Aorta (tissue), 5 donors: ENCODE data around the gene ZC3H12D. TPM values are rescaled to one million over a fixed set of nuclear protein-coding genes. Genes with fewer than 3 reads are reported as not detected.

Experiments used
- ATAC-seq: fragments of 200-7000 bp; cut with Tn5 transposase; one replicate; pipeline ENCODE4 v1.9.1; 2022; ENCODE audit warnings: moderate library complexity; ENCODE audit not compliant: low FRiP score
- DNase-seq, 2 donors: peaks; one replicate each; pipeline ENCODE4 v3.0.0-alpha.2; 2020
- H3K27ac ChIP-seq, 2 donors: one replicate each; pipeline ENCODE4 v1.5.1; 2013; ENCODE audit warnings: low read length in 2 of 2, mild to moderate bottlenecking in 2 of 2, moderate library complexity in 2 of 2, control low read depth in 1 of 2, inconsistent platforms in 1 of 2, low read depth in 1 of 2
- H3K27me3 ChIP-seq, 2 donors: one replicate each; pipeline ENCODE4 v1.6.1; 2013; ENCODE audit warnings: control low read depth in 1 of 2, low read length in 1 of 2, mild to moderate bottlenecking in 1 of 2, moderate library complexity in 1 of 2; ENCODE audit not compliant: insufficient read depth in 2 of 2, control insufficient read depth in 1 of 2
- H3K36me3 ChIP-seq, 2 donors: one replicate each; pipeline ENCODE4 v1.6.1; 2013; ENCODE audit warnings: control low read depth in 1 of 2, low read length in 1 of 2, mild to moderate bottlenecking in 1 of 2; ENCODE audit not compliant: insufficient read depth in 2 of 2, control insufficient read depth in 1 of 2
- H3K4me1 ChIP-seq, 2 donors: one replicate each; pipeline ENCODE4 v1.6.1; 2013; ENCODE audit warnings: low read length in 2 of 2, control low read depth in 1 of 2, mild to moderate bottlenecking in 1 of 2, moderate library complexity in 1 of 2; ENCODE audit not compliant: insufficient read depth in 2 of 2, control insufficient read depth in 1 of 2
- H3K4me3 ChIP-seq, 2 donors: one replicate each; pipeline ENCODE4 v1.5.1; 2013; ENCODE audit warnings: low read length in 2 of 2, control low read depth in 1 of 2, mild to moderate bottlenecking in 1 of 2
- H3K9me3 ChIP-seq: one replicate; pipeline ENCODE4 v1.6.1; 2013; ENCODE audit warnings: mild to moderate bottlenecking, low read length; ENCODE audit not compliant: control insufficient read depth
- WGBS, 2 donors: extraction: QIAGEN DNeasy Blood & Tissue Kit; methylation state at CpG; one replicate each; pipeline ENCODE4 v1.1.7; 2013; 5-methylcytosine and 5-hydroxymethylcytosine counted together
- intact Hi-C, 2 donors: fragments of 100-400 bp; cut with DNase I; formaldehyde crosslinking; loops; one replicate each; pipeline versions ENCODE4 v1.14.2 to v1.15.0; 2022
- polyA plus RNA-seq, 2 donors: library from polyadenylated mRNA; stranded (reverse); fragments of 200-250 nt; gene quantifications; one replicate each; pipeline ENCODE4 v1.2.3, GENCODE V29; 2013
- total RNA-seq, 2 donors: library from RNA; stranded (reverse); fragmentation: NEBNext Ultra II Directional; extraction: Animal tissue kit (Norgen Biotek cat#: 25700); gene quantifications; one replicate each; pipeline ENCODE4 v1.2.1, GENCODE V29; 2021
- donor health status: healthy with polysubstance abuse.
- donor health status: Bipolar disorder and iron deficiency.
- donor health status: DM: no; HTN: no; CAD: no.
- donor health status: DM: no; HTN: no; CAD: no.
- donor health status: DM: yes; HTN: yes; CAD: no.

The ZC3H12D gene
- total and polyA plus RNA-seq, 4 donors = 0.10 to 3.0 (median 1.5) TPM

DNA sequence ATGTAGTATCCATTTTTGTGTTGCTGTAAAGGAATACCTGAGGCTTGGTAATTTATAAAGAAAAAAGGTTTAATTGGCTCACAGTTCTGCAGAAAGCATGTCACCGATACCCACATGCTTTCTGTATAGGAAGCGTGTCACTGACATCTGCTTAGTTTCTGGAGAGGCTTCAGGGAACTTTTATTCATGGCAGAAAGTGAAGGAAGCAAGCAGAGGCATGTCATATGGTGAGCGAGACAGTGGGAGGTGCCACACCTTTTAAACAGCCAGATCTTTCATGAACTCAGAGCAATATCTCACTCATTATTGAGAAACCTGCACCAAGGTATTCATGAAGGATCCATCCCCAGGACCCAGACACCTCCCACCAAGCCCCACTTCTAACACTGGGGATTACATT, 81.3 kb downstream of the ZC3H12D start:
- Histone ChIP-seq H3K9me3 (no peaks in the 10 kb centered on the region), H3K4me3 (no peak overlapping the region), H3K4me1 (no peaks in the 10 kb centered on the region), H3K27ac (no peak overlapping the region), H3K27me3 (no peaks in the 10 kb centered on the region), H3K36me3 (peaks cover 4% of the 10 kb centered on the region in 2 donors)
- no peak for DNase-seq
- no peak for ATAC-seq
- 98 to 100% methylated on average over 3 of the region's 3 CpGs for WGBS, 2 donors
- intact Hi-C loops = no loop called here

- 97 to 99% methylated on average over 11 of the region's 11 CpGs for WGBS, 2 donors
- no peaks in the 10 kb centered on the region for H3K27me3 ChIP-seq
- no peak within 1 kb of the TSS for H3K27ac ChIP-seq
- no peaks in the 10 kb centered on the region for H3K9me3 ChIP-seq
- DNase-seq = no peak
- no peak for ATAC-seq
- no peak within 1 kb of the TSS for H3K4me3 ChIP-seq
- intact Hi-C loops = no loop called here
- H3K4me1 ChIP-seq = no peaks in the 10 kb centered on the region
- peaks cover 4% of the 10 kb centered on the region in 2 donors for H3K36me3 ChIP-seq
Observed at GRCh38 chr6:149400050-149400449, 84.8 kb downstream of the ZC3H12D start, which contains the start of gene SUMO4. Gene SUMO4 (plus strand): TSS chr6:149400262. CDS start chr6:149400392, 130 bp downstream.

- Histone ChIP-seq H3K36me3 (peaks cover 0 to 4% of the 10 kb centered on the region in 2 donors), H3K4me1 (no peaks in the 10 kb centered on the region), H3K9me3 (no peaks in the 10 kb centered on the region), H3K4me3 (no peak overlapping the region), H3K27ac (no peak overlapping the region), H3K27me3 (no peaks in the 10 kb centered on the region)
- DNase-seq (no peak), ATAC-seq (no peak)
- WGBS, 2 donors = 97% methylated on average over 6 of the region's 6 CpGs
- intact Hi-C loops = no loop called here
Observed at GRCh38 chr6:149397384-149397783, 87.4 kb downstream of the ZC3H12D start.

Other genes starting within 250 kb of the ZC3H12D start
- gene TAB2, start 167.3 kb downstream of the ZC3H12D start, total RNA-seq = 10 to 100 TPM; 68.1 to 68.6 TPM
- 10 to 100 TPM; 22.2 to 49.6 TPM for gene TAB2, start 167.3 kb downstream of the ZC3H12D start, polyA plus RNA-seq
- 1 to 10 TPM; 2.9 to 6.9 TPM for gene SUMO4, start 84.8 kb downstream of the ZC3H12D start, total RNA-seq
- gene SUMO4, start 84.8 kb downstream of the ZC3H12D start, polyA plus RNA-seq = under 1 TPM in 1 of 2 donors, not detected in 1; 0.49 TPM
- gene PPIL4, start 61.0 kb upstream of the ZC3H12D start, total RNA-seq = 10 to 100 TPM; 30.7 to 34.4 TPM
- 10 to 100 TPM; 15.7 to 18.5 TPM for gene PPIL4, start 61.0 kb upstream of the ZC3H12D start, polyA plus RNA-seq
- 10 to 100 TPM; 67.2 to 68.1 TPM for gene GINM1, start 81.4 kb upstream of the ZC3H12D start, total RNA-seq
- 10 to 100 TPM; 43.2 to 87.6 TPM for gene GINM1, start 81.4 kb upstream of the ZC3H12D start, polyA plus RNA-seq
- gene KATNA1, start 163.7 kb upstream of the ZC3H12D start, total RNA-seq = 10 to 100 TPM; 15.9 to 18.5 TPM
- gene KATNA1, start 163.7 kb upstream of the ZC3H12D start, polyA plus RNA-seq = 10 to 100 TPM; 16.4 to 19.8 TPM
- 10 to 100 TPM; 31.5 to 39.2 TPM for gene LATS1, start 233.1 kb upstream of the ZC3H12D start, total RNA-seq
- 1 to 10 TPM; 5.4 to 7.0 TPM for gene LATS1, start 233.1 kb upstream of the ZC3H12D start, polyA plus RNA-seq